H4 (cell line): Measurements from ENCODE around the gene MYL7. TPM values are rescaled to one million over a fixed set of nuclear protein-coding genes. Genes with fewer than 3 reads are reported as not detected.

ENCODE experiments used
- DNase-seq: peaks from one replicate; pipeline ENCODE4 v3.0.0-alpha.2; 2015; ENCODE audit warnings: low spot score
- total RNA-seq: library from RNA; depleted of rRNA; stranded (reverse); fragments of >200 nt; shearing (Covaris generic); gene quantifications from 2 replicates; pipeline ENCODE4 v1.2.3, GENCODE V29; 2014

MYL7 gene
- total RNA-seq, 1 experiment from 2014 or later = not detected

GRCh38 chr7:44112231-44112996 lies 28.7 kb downstream of the MYL7 start:
- no peak for DNase-seq

GRCh38 chr7:44111761-44112160 lies 29.4 kb downstream of the MYL7 start:
- no peak for DNase-seq

GRCh38 chr7:44110719-44111635 lies 30.2 kb downstream of the MYL7 start:
- DNase-seq = no peak

DNA sequence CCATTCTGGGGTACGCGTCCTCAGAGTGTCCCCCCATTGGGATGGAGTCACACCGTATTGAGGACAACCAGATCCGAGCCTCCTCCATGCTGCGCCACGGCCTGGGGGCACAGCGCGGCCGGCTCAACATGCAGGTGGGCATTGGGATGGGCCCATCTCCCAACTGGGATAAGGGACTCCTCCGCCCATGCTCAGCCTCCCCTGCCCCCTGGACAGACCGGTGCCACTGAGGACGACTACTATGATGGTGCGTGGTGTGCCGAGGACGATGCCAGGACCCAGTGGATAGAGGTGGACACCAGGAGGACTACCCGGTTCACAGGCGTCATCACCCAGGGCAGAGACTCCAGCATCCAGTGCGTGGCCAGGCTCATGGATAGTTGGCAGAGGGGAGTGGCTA lies 31.1 kb downstream of the MYL7 start:
- no peak for DNase-seq

GRCh38 chr7:44108768-44109750 lies 32.1 kb downstream of the MYL7 start:
- DNase-seq = no peak

- no peak for DNase-seq
These were observed 33.0 kb downstream of the MYL7 start for GRCh38 chr7:44107961-44108767.

DNA sequence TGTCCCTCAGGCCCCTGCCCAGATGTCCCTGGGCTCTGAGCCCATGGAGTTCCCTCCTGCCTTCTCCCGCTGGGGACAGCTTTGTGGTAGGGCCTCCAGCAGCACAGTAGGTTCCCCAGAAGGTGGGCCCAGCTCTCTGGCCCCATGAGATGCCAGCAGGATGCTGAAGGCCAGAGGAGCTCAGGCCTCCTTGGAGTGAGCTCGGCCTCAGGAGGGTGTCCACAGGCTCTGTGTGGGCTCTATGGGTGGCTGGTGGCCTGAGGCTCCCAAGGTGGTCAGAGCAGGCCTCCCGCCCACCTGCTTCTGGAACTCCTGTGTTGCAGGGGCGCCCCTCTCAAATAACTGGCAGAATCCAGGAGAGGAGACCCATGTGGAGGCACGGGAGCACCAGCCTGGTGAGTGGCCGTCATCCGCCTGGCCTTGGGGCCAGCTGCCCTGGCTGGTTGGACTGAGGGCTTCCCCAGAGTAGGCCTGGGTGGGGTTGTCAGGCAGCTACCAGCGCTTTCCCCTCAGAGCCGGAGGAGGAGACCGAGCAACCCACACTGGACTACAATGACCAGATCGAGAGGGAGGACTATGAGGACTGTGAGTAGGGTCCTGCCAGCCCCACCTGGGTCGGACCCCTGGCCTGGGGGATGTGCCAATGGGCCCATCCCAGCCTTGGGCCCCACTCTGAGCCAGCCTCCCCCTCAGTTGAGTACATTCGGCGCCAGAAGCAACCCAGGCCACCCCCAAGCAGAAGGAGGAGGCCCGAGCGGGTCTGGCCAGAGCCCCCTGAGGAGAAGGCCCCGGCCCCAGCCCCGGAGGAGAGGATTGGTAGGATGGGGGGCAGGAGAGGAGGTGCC lies 33.8 kb downstream of the MYL7 start:
- no peak for DNase-seq

DNA sequence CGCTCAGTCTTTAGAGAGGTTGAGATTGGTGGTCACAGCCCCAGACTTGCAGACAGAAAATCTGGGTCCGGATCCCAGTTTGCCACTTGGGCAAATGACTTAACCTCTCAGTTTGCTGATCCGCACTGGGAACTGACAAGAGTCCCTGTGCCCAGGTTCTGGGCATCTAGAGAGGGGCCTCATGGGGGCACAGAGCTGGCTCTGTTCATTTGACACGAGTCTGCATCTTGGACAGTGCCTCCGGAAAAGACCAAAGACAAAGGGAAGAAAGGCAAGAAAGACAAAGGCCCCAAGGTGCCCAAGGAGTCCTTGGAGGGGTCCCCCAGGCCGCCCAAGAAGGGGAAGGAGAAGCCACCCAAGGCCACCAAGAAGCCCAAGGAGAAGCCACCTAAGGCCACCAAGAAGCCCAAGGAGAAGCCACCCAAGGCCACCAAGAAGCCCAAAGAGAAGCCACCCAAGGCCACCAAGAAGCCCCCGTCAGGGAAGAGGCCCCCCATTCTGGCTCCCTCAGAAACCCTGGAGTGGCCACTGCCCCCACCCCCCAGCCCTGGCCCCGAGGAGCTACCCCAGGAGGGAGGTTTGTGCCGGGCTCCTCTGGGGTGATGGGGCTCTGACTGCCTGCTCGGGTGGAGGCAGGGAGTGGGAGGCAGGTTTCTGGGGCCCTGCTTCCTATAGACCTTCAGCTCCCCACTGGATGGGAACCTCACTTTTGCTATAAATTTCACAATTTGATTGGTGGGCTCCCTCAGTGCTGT lies 34.6 kb downstream of the MYL7 start:
- DNase-seq = no peak

- DNase-seq = no peak
These were observed 35.3 kb downstream of the MYL7 start for GRCh38 chr7:44105832-44106231.

DNA sequence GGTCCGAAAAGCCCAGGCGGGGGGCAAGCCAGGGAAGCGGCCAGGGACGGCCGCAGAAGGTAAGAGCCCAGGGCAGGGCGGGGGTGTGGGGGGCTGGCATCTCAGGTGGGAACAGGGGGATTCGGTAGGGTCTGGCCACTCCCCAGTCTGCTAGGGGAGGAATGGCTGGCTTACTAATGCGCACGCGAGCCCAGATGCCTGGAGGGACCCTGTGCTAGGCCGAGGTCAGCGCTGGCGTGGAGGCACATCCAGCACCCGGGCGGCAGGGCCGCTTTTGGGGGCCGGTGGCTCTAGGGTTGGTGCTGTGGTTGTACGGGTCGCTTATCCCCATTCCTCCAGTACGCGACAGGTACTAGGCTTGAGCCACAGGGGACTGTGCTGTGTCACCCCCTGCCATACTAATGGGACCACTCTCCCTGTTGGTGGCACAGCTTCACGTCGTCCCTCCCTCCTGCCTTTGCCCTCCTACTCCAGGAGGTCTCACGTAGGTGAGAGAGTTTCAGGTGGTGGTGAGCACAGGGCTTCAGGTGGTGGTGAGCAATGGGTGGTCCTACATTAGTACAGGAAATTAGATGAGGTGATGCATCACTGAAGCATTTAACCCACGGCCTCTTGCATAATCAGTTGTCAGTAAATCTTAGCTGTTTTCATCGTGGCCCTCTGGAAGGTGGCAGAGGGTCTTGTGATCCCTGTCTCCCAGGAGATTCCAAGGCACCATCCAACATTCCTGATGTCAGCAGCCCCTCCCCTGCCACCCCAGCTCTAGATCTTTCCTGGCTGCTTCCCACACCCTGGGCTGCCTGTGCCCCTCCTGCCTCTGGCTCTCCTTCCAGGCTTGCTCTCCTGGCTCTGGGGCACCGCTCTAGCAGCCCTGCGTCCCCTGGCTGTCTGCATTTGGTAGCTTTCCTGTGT lies 36.0 kb downstream of the MYL7 start:
- DNase-seq = no peak

GRCh38 chr7:44103923-44104859 lies 36.9 kb downstream of the MYL7 start, which contains the start of gene AEBP1:
Gene AEBP1, plus strand, starts transcription at chr7:44104345. Its CDS starts 321 bp downstream, at chr7:44104666.
- no peak for DNase-seq

GRCh38 chr7:44103566-44103922 lies 37.6 kb downstream of the MYL7 start:
- no peak for DNase-seq

DNA sequence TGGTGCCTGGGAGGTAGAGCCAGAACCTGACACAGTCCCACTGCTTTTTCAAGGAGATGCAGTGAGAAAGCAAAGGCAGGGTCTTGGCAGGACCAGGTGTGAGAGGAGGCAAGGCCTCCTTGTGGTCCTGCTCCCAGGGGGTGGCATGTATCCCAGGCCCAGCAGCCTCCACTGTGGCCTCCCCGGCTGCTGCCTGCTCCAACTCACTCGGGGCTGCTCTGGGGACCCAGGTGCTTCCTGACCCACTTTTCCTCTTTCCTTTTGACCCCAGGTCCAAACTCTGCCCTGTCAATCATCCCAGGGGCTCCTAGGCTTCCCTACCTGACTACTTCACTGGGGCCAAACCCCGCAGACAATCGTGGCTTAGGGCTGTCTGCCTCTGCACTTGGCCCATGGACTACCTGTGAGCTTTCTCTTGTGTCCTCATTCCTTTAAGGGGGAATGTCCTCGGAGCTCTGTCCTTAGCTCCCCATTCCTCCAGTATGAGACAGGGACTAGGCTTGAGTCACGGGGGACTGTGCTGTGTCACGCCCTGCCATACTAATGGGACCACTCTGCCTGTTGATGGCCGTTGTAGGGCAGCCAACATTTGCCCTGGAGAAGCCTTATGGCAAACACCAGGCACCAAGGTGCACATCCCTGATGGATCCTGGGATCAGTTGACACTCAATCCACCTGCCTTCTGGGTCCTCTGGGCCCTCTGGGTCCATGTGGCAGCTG lies 38.1 kb downstream of the MYL7 start:
- no peak for DNase-seq

DNA sequence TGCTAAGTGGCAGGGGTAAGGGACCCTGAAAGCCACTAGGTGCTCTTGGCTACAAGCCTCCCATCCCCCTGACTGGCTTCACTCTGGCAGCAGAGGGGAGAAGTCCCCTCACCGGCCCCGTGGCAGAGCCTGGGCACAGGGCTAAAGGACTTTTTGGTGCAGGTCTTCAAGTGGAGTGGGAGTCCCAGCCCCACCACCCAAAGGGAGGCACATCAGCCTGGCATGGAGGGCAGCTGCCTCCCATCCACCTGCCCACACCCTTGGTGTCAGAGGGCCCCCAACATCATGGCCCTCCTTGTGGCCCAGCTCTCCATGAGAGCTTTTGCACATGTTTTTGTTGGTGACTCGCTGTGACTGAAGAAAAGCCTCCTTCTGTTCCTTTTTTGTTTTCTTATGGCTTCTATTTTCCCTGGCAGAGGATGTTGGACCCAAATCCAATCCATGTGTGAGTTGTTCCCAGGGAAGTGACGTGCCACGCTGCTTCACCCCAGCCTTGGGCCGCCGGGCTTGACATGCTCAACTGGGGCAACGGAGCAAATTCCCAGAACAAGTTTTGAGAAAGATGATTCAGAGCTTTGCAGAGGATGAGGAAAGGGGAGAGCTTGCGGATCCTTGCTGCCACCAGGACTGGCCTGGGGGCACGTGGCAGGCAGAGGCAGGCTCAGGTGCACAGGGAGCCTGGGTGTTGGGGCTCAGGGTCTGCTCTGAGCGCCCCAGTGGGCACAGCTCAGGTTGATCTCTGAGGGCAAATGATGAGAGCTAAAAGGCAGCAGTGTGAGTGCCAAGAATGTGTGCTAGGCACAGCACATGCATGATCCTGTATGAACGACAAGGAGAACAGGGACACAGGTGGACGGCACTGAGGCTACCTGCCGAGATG lies 38.9 kb downstream of the MYL7 start:
- DNase-seq = no peak

DNA sequence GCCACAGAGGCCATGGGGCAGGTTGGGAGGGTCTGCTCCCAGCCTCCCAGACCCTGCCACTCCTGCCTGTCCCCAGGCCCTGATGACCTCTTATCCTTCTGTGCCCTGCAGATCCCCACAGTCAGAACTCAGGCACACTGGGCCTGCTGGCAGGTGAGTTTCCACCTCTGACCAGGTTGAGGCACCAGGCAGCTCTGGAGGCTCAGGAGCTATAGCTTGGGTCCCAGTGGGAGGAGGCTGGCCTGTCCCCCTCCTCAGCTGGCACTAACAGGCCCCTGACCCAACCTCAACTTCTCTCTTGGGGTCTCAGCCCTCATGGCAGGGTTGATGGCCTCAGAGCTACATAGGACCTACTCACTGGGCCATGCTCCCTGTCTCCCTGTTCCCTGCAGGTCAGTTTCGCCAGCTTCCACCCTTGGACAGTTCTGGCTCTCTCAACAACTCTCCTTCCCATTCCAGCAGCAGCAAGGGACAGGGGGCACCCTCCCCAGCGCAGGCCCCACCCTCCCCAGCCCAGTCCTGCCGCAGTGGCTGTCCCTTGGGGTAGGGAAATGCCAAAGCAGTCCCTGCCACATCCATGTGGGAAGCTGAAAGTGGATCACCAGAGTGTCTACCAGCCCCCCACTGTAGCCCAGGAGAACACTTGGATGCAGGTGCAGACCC lies 39.7 kb downstream of the MYL7 start:
- DNase-seq = no peak
